Activated T-helper 2 cell treated with anti-CD3 and anti-CD28 coated beads, Interferon-gamma antibody, Interleukin-2, Interleukin-4, amounts not matched to agents 10 μg/mL and 5 μg/mL and 100 μg/mL, durations not matched to agents 14 hours and 24 hours and 36 hours (primary cell): ENCODE results near the gene GALNT14. TPM values are rescaled to one million over a fixed set of nuclear protein-coding genes. Genes with fewer than 3 reads are reported as not detected.

Source experiments
- DNase-seq: peaks from one replicate; pipeline ENCODE4 v3.0.0; 2021; ENCODE audit warnings: low spot score
- H3K27ac Mint-ChIP-seq: one replicate; pipeline ENCODE4 v1.8.0; 2021; ENCODE audit warnings: mixed read lengths
- H3K27me3 Mint-ChIP-seq: one replicate; pipeline ENCODE4 v1.8.0; 2021; ENCODE audit warnings: low read depth, mixed read lengths
- H3K36me3 Mint-ChIP-seq: one replicate; pipeline ENCODE4 v1.8.0; 2021; ENCODE audit warnings: low read depth, mixed read lengths
- H3K4me1 Mint-ChIP-seq: one replicate; pipeline ENCODE4 v1.8.0; 2021; ENCODE audit warnings: low read depth, mixed read lengths
- H3K4me3 Mint-ChIP-seq: one replicate; pipeline ENCODE4 v1.8.0; 2021; ENCODE audit warnings: low read depth, mild to moderate bottlenecking, moderate library complexity, mixed read lengths
- H3K9me3 Mint-ChIP-seq: one replicate; pipeline ENCODE4 v1.8.0; 2021; ENCODE audit warnings: mixed read lengths
- intact Hi-C: fragments of 100-400 bp; cut with micrococcal nuclease; formaldehyde crosslinking; loops from one replicate; pipeline ENCODE4 v1.15.1; 2023
- total RNA-seq: library from RNA; stranded (reverse); gene quantifications from 2 replicates; pipeline ENCODE4 v1.2.3, GENCODE V29; 2022

Gene GALNT14
- total RNA-seq, 1 donor from 2014 or later: 0.50 TPM

- Mint-ChIP-seq H3K36me3 (no peaks in the 10 kb centered on the region), H3K4me3 (no peak overlapping the region), H3K27me3 (peaks cover 4% of the 10 kb centered on the region), H3K4me1 (no peaks in the 10 kb centered on the region), H3K9me3 (no peaks in the 10 kb centered on the region), H3K27ac (no peak overlapping the region)
- no peak for DNase-seq
- intact Hi-C loops: no loop called here
Observed at GRCh38 chr2:31002537-31003150, 135.6 kb downstream of the GALNT14 start.

- Mint-ChIP-seq H3K9me3 (no peaks in the 10 kb centered on the region), H3K4me1 (no peaks in the 10 kb centered on the region), H3K27ac (no peak overlapping the region), H3K4me3 (no peak overlapping the region), H3K27me3 (peaks cover 4% of the 10 kb centered on the region), H3K36me3 (no peaks in the 10 kb centered on the region)
- no peak for DNase-seq
- intact Hi-C loops: no loop called here
Observed at GRCh38 chr2:31000970-31001369, 137.3 kb downstream of the GALNT14 start.

- Mint-ChIP-seq H3K9me3 (no peaks in the 10 kb centered on the region), H3K27ac (no peak overlapping the region), H3K36me3 (no peaks in the 10 kb centered on the region), H3K27me3 (no peaks in the 10 kb centered on the region), H3K4me3 (no peak overlapping the region), H3K4me1 (no peaks in the 10 kb centered on the region)
- DNase-seq: no peak
- intact Hi-C loops: no loop called here
Observed at GRCh38 chr2:30998672-30999071, 139.6 kb downstream of the GALNT14 start.

GRCh38 chr2:30997979-30998378 is 140.3 kb downstream of the GALNT14 start:
- Mint-ChIP-seq H3K9me3 (no peaks in the 10 kb centered on the region), H3K27ac (no peak overlapping the region), H3K27me3 (no peaks in the 10 kb centered on the region)

GRCh38 chr2:30994227-30995056 is 143.8 kb downstream of the GALNT14 start:
- Mint-ChIP-seq H3K4me3 (no peak overlapping the region), H3K4me1 (no peaks in the 10 kb centered on the region), H3K27me3 (no peaks in the 10 kb centered on the region), H3K27ac (no peak overlapping the region), H3K9me3 (no peaks in the 10 kb centered on the region), H3K36me3 (no peaks in the 10 kb centered on the region)
- DNase-seq: no peak
- intact Hi-C loops: no loop called here

More at GRCh38 chr2:30997979-30998378, 140.3 kb downstream of the GALNT14 start:
- no peaks in the 10 kb centered on the region for H3K36me3 Mint-ChIP-seq
- no peak overlapping the region for H3K4me3 Mint-ChIP-seq
- no peaks in the 10 kb centered on the region for H3K4me1 Mint-ChIP-seq
- no peak for DNase-seq
- intact Hi-C loops: no loop called here

- no peaks in the 10 kb centered on the region for H3K9me3 Mint-ChIP-seq
- no peaks in the 10 kb centered on the region for H3K36me3 Mint-ChIP-seq
- H3K27ac Mint-ChIP-seq: no peak overlapping the region
- intact Hi-C loops: no loop called here
- no peak for DNase-seq
- no peak overlapping the region for H3K4me3 Mint-ChIP-seq
- H3K27me3 Mint-ChIP-seq: no peaks in the 10 kb centered on the region
- no peaks in the 10 kb centered on the region for H3K4me1 Mint-ChIP-seq
Observed at GRCh38 chr2:30992781-30993180, 145.5 kb downstream of the GALNT14 start.

- Mint-ChIP-seq H3K4me1 (no peaks in the 10 kb centered on the region), H3K4me3 (no peak overlapping the region), H3K27ac (no peak overlapping the region), H3K36me3 (no peaks in the 10 kb centered on the region), H3K9me3 (no peaks in the 10 kb centered on the region), H3K27me3 (no peaks in the 10 kb centered on the region)
- intact Hi-C loops: no loop called here
- no peak for DNase-seq
Observed at GRCh38 chr2:30990671-30991070, 147.6 kb downstream of the GALNT14 start.

- DNase-seq: no peak
- H3K27me3 Mint-ChIP-seq: no peaks in the 10 kb centered on the region
- no peaks in the 10 kb centered on the region for H3K9me3 Mint-ChIP-seq
- H3K27ac Mint-ChIP-seq: no peak overlapping the region
- H3K36me3 Mint-ChIP-seq: no peaks in the 10 kb centered on the region
- H3K4me1 Mint-ChIP-seq: no peaks in the 10 kb centered on the region
- intact Hi-C loops: no loop called here
- H3K4me3 Mint-ChIP-seq: no peak overlapping the region
Observed at GRCh38 chr2:30990176-30990575, 148.1 kb downstream of the GALNT14 start.

- Mint-ChIP-seq H3K4me3 (no peak overlapping the region), H3K9me3 (no peaks in the 10 kb centered on the region), H3K27me3 (no peaks in the 10 kb centered on the region), H3K27ac (no peak overlapping the region), H3K36me3 (no peaks in the 10 kb centered on the region), H3K4me1 (no peaks in the 10 kb centered on the region)
- no peak for DNase-seq
- intact Hi-C loops: no loop called here
Observed at GRCh38 chr2:30989746-30990145, 148.5 kb downstream of the GALNT14 start.

GRCh38 chr2:30987566-30987965 is 150.7 kb downstream of the GALNT14 start:
- Mint-ChIP-seq H3K27ac (no peak overlapping the region), H3K9me3 (no peaks in the 10 kb centered on the region), H3K36me3 (no peaks in the 10 kb centered on the region), H3K4me3 (no peak overlapping the region), H3K27me3 (no peaks in the 10 kb centered on the region), H3K4me1 (no peaks in the 10 kb centered on the region)
- no peak for DNase-seq
- intact Hi-C loops: no loop called here

- H3K4me3 Mint-ChIP-seq: no peak overlapping the region
- intact Hi-C loops: no loop called here
- H3K9me3 Mint-ChIP-seq: no peaks in the 10 kb centered on the region
- H3K36me3 Mint-ChIP-seq: no peaks in the 10 kb centered on the region
- no peaks in the 10 kb centered on the region for H3K27me3 Mint-ChIP-seq
- no peak overlapping the region for H3K27ac Mint-ChIP-seq
- H3K4me1 Mint-ChIP-seq: no peaks in the 10 kb centered on the region
- no peak for DNase-seq
Observed at GRCh38 chr2:30986231-30986580, 152.0 kb downstream of the GALNT14 start.

- Mint-ChIP-seq H3K36me3 (no peaks in the 10 kb centered on the region), H3K4me1 (no peaks in the 10 kb centered on the region), H3K27me3 (no peaks in the 10 kb centered on the region), H3K4me3 (no peak overlapping the region), H3K9me3 (no peaks in the 10 kb centered on the region), H3K27ac (no peak overlapping the region)
- DNase-seq: no peak
- intact Hi-C loops: no loop called here
Observed at GRCh38 chr2:30985493-30986230, 152.6 kb downstream of the GALNT14 start.

- no peak for DNase-seq
- Mint-ChIP-seq H3K4me1 (no peaks in the 10 kb centered on the region), H3K27ac (no peak overlapping the region), H3K9me3 (no peaks in the 10 kb centered on the region), H3K36me3 (no peaks in the 10 kb centered on the region), H3K27me3 (no peaks in the 10 kb centered on the region), H3K4me3 (no peak overlapping the region)
- intact Hi-C loops: no loop called here
Observed at GRCh38 chr2:30984148-30984547, 154.1 kb downstream of the GALNT14 start.
